ENCODE measurements around the gene CIAO3.

CIAO3 gene

GRCh38 chr16:732936-733335, 7.9 kb downstream of the CIAO3 start:
- H3K36me3 ChIP-seq (ENCODE audit: control insufficient read depth, insufficient read depth, low read length): peaks cover 26% of the 10 kb centered on the region
- DNase-seq (ENCODE audit: extremely low read depth, insufficient read length): peak; percentile 15
- TF ChIP-seq, protein P1, sequence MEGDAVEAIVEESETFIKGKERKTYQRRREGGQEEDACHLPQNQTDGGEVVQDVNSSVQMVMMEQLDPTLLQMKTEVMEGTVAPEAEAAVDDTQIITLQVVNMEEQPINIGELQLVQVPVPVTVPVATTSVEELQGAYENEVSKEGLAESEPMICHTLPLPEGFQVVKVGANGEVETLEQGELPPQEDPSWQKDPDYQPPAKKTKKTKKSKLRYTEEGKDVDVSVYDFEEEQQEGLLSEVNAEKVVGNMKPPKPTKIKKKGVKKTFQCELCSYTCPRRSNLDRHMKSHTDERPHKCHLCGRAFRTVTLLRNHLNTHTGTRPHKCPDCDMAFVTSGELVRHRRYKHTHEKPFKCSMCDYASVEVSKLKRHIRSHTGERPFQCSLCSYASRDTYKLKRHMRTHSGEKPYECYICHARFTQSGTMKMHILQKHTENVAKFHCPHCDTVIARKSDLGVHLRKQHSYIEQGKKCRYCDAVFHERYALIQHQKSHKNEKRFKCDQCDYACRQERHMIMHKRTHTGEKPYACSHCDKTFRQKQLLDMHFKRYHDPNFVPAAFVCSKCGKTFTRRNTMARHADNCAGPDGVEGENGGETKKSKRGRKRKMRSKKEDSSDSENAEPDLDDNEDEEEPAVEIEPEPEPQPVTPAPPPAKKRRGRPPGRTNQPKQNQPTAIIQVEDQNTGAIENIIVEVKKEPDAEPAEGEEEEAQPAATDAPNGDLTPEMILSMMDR (IDR thresholded peaks at IDR 0.05; ENCODE audit: insufficient read depth, low read length, poor library complexity, severe bottlenecking): no peak
- H3K27me3 ChIP-seq (replicated peaks; ENCODE audit: control insufficient read depth, insufficient read depth, low read length): no peaks in the 10 kb centered on the region
- no peak overlapping the region for H3K4me3 ChIP-seq (replicated peaks; ENCODE audit: low read depth, low read length)

DNA sequence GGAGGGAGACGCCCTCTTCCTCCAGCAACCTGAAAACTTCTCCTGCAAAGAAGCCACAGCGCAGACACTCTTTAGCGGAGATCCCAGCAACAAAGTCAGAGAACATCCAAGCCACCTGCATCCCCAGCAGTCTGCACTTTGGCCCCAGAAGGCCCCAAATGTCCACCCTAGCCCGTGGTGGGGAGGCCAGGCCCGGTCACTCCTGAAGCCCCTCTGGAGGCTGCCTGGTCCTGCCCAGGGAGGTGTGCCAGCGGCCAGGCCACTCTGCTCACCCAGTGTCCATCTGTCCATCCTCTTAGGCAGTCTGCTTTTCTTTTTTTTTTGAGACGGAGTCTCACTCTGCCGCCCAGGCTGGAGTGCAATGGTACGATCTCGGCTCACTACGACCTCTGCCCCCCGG, 8.5 kb downstream of the CIAO3 start:
- peaks cover 26% of the 10 kb centered on the region for H3K36me3 ChIP-seq (ENCODE audit: control insufficient read depth, insufficient read depth, low read length)

GRCh38 chr16:730666-731509, 9.9 kb downstream of the CIAO3 start:
- H3K36me3 ChIP-seq (ENCODE audit: control insufficient read depth, insufficient read depth, low read length): peaks cover 23% of the 10 kb centered on the region
- TF ChIP-seq, protein P1 (IDR thresholded peaks at IDR 0.05; ENCODE audit: insufficient read depth, low read length, poor library complexity, severe bottlenecking): no peak
- no peak overlapping the region for H3K4me3 ChIP-seq (replicated peaks; ENCODE audit: low read depth, low read length)
- DNase-seq (ENCODE audit: extremely low read depth, insufficient read length): peak; percentile 10
- no peaks in the 10 kb centered on the region for H3K27me3 ChIP-seq (replicated peaks; ENCODE audit: control insufficient read depth, insufficient read depth, low read length)

More for the DNA sequence above, 8.5 kb downstream of the CIAO3 start:
- H3K4me3 ChIP-seq (replicated peaks; ENCODE audit: low read depth, low read length): no peak overlapping the region
- no peaks in the 10 kb centered on the region for H3K27me3 ChIP-seq (replicated peaks; ENCODE audit: control insufficient read depth, insufficient read depth, low read length)
- TF ChIP-seq, protein P1 (IDR thresholded peaks at IDR 0.05; ENCODE audit: insufficient read depth, low read length, poor library complexity, severe bottlenecking): no peak
- no peak for DNase-seq (ENCODE audit: extremely low read depth, insufficient read length)

- H3K27me3 ChIP-seq (replicated peaks; ENCODE audit: control insufficient read depth, insufficient read depth, low read length): no peaks in the 10 kb centered on the region
- H3K4me3 ChIP-seq (replicated peaks; ENCODE audit: low read depth, low read length): no peak overlapping the region
- DNase-seq (ENCODE audit: extremely low read depth, insufficient read length): peak; percentile 22
- TF ChIP-seq, protein P1 (IDR thresholded peaks at IDR 0.05; ENCODE audit: insufficient read depth, low read length, poor library complexity, severe bottlenecking): no peak
- peaks cover 23% of the 10 kb centered on the region for H3K36me3 ChIP-seq (ENCODE audit: control insufficient read depth, insufficient read depth, low read length)
These were observed 10.8 kb downstream of the CIAO3 start for GRCh38 chr16:729768-730665.

DNA sequence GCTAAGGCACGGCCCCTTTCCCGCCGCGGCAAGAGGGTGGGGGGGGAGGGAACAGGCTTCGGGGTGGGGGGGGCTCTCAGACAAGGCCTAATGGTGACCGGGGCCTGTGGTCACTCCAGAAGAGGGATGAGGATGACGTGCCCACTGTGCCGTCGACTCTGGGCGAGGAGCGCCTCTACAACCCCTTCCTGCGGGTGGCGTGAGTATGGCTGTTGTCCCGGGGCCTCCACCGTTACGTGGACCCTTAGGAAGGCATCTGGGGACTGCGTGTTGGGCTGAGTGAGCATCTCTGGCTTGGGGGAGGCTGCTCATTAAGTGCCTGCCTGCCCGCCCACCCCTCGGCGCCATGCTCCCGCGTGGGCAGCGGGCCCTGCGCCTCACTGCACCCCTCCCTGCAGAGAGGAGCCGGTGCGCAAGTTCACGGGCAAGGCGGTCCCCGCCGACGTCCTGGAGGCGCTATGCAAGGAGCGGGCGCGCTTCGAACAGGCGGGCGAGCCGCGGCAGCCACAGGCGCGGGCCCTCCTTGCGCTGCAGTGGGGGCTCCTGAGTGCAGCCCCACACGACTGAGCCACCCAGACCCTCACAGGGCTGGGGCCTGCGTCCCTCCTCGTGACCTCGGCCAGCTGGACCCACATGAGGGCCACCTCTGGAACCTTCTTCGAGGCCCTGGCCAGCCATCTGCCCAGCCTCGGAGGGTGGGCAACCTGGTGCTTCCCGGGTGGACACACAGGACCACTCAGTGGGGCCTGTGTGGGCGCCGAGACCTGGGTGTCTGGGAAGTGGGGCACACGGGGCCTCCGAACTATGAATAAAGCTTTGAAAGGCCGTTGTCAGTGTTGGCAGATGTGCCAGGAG, 11.7 kb downstream of the CIAO3 start:
- Histone ChIP-seq H3K36me3 (ENCODE audit: control insufficient read depth, insufficient read depth, low read length) (peaks cover 21% of the 10 kb centered on the region), H3K4me3 (replicated peaks; ENCODE audit: low read depth, low read length) (peak overlapping the region; percentile 79), H3K27me3 (replicated peaks; ENCODE audit: control insufficient read depth, insufficient read depth, low read length) (no peaks in the 10 kb centered on the region)
- TF ChIP-seq, protein P1 (IDR thresholded peaks at IDR 0.05; ENCODE audit: insufficient read depth, low read length, poor library complexity, severe bottlenecking): no peak
- DNase-seq (ENCODE audit: extremely low read depth, insufficient read length): peak; percentile 28
